ENCODE data around the gene SS18L1. TPM values are rescaled to one million over a fixed set of nuclear protein-coding genes. Genes with fewer than 3 reads are reported as not detected.

SS18L1 gene
- polyA plus RNA-seq, 1 of the 3 experiments (the other 2 are of a cell fraction): 10.7 TPM

DNA sequence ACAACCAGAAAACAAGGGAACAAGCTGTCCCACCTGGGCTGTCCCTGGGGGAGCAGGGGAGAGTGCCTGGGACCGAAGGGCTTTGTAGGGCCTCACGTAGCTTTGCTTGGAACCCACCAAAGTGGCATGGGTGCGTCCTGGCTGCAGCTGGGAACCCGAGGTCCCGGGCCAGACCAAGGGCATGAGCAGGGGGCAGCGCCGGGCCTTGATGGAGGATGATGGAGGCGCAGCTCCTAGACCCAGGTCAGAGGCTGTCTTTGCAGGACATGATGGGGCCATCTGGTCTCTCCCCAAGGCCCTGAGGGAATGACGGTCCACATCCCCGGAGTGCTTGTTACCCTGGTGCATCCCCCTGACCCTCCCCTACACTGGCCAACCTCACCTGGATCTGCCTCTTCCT, 87.1 kb downstream of the SS18L1 start:
- POLR2A ChIA-PET: no interaction called here
- Histone ChIP-seq H4K20me1 (ENCODE audit: insufficient read depth) (no peaks in the 10 kb centered on the region), H3K9me3 (no peaks in the 10 kb centered on the region), H3F3A (replicated peaks; ENCODE audit: insufficient read depth) (peaks cover 7% of the 10 kb centered on the region), H3K9me2 (no peaks in the 10 kb centered on the region), H3K36me3 (replicated peaks in 1 of 2; ENCODE audit: control insufficient read depth in 1 of 2, insufficient read depth in 2 of 2, low read length in 1 of 2) (no peaks in the 10 kb centered on the region), H3K27me3 (ENCODE audit: insufficient read depth) (peaks cover 4% of the 10 kb centered on the region; the same call in 1 of the 2 replicates), H3K27ac (ENCODE audit: low read depth in 2 of 2, low read length in 1 of 2) (no peak overlapping the region), H3K9ac (no peak overlapping the region), H2AFZ (ENCODE audit: low read depth) (no peak overlapping the region), H3K4me3 (ENCODE audit: low read depth in 2 of 2, low read length in 1 of 2) (no peak overlapping the region), H3K79me2 (ENCODE audit: insufficient read depth) (no peaks in the 10 kb centered on the region), H3K4me2 (no peak overlapping the region), H3K4me1 (ENCODE audit: control insufficient read depth in 1 of 2, insufficient read depth in 2 of 2, low read depth in 1 of 2, low read length in 1 of 2) (peaks cover 0 to 37% of the 10 kb centered on the region in 2 experiments; a peak in 1 of 4 replicates)
- 84% methylated on average over 10 of the region's 10 CpGs for WGBS (ENCODE audit: low lambda C conversion rate)
- no peak for DNase-seq
- TF ChIP-seq TAF1 (IDR thresholded peaks at IDR 0.05; ENCODE audit: borderline replicate concordance, low read depth, low read length): no peak
- no peak for TF ChIP-seq RXRA (IDR thresholded peaks at IDR 0.05; ENCODE audit: borderline replicate concordance, low read depth)
- TF ChIP-seq, protein P1, sequence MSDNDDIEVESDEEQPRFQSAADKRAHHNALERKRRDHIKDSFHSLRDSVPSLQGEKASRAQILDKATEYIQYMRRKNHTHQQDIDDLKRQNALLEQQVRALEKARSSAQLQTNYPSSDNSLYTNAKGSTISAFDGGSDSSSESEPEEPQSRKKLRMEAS (IDR thresholded peaks at IDR 0.05; ENCODE audit: low read depth): no peak
- TF ChIP-seq ELF1 (IDR thresholded peaks at IDR 0.05): no peak
- TF ChIP-seq RFX5 (IDR thresholded peaks at IDR 0.05; ENCODE audit: low read length): no peak
- no peak for TF ChIP-seq EZH2phosphoT487 (IDR thresholded peaks at IDR 0.05; ENCODE audit: borderline replicate concordance, low read depth)
- TF ChIP-seq TEAD4 (IDR thresholded peaks at IDR 0.05; ENCODE audit: borderline replicate concordance, insufficient read depth): no peak
- CTCF ChIA-PET: no interaction called here

DNA sequence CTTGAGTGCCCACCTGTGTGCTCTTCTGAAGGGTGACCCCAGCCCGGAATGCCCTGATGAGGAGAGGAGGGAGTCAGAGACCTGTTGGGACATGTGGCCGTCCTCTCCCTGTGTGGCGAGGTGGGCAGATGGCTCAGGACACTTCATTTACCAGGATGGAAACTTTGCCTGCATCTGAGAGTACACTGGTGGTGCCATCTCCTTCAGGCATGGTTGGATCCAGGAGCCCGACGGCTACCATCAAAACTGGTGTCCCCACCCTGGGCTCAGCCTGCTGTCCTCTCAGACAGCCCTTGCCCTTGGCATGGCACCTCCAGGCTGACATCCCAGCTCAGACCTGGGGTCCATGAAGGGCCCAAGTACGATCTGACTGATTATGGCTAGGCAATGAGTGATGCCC, 87.7 kb downstream of the SS18L1 start:
- H3K4me1 ChIP-seq (ENCODE audit: control insufficient read depth in 1 of 2, insufficient read depth in 2 of 2, low read depth in 1 of 2, low read length in 1 of 2): peaks cover 0 to 38% of the 10 kb centered on the region in 2 experiments; a peak in 1 of 4 replicates
- no peak overlapping the region for H3K4me2 ChIP-seq
- TF ChIP-seq SIN3A (IDR thresholded peaks at IDR 0.05; ENCODE audit: borderline replicate concordance, low read depth, low read length): no peak
- TF ChIP-seq, protein P1 (IDR thresholded peaks at IDR 0.05; ENCODE audit: low read depth): no peak
- no peaks in the 10 kb centered on the region for H3K9me2 ChIP-seq
- CTCF ChIA-PET: no interaction called here
- H2AFZ ChIP-seq (ENCODE audit: low read depth): no peak overlapping the region
- H3K27ac ChIP-seq (ENCODE audit: low read depth in 2 of 2, low read length in 1 of 2): no peak overlapping the region
- H4K20me1 ChIP-seq (ENCODE audit: insufficient read depth): no peaks in the 10 kb centered on the region
- H3K4me3 ChIP-seq (ENCODE audit: low read depth in 2 of 2, low read length in 1 of 2): no peak overlapping the region
- no peak overlapping the region for H3K9ac ChIP-seq
- peaks cover 7% of the 10 kb centered on the region for H3F3A ChIP-seq (replicated peaks; ENCODE audit: insufficient read depth)
- no peaks in the 10 kb centered on the region for H3K27me3 ChIP-seq (ENCODE audit: insufficient read depth)
- no peaks in the 10 kb centered on the region for H3K9me3 ChIP-seq
- POLR2A ChIA-PET: no interaction called here
- H3K36me3 ChIP-seq (replicated peaks in 1 of 2; ENCODE audit: control insufficient read depth in 1 of 2, insufficient read depth in 2 of 2, low read length in 1 of 2): no peaks in the 10 kb centered on the region
- no peak for DNase-seq
- no peaks in the 10 kb centered on the region for H3K79me2 ChIP-seq (ENCODE audit: insufficient read depth)
- WGBS (ENCODE audit: low lambda C conversion rate): no CpG with 5 or more reads among the region's 6 CpGs

Other genes starting within 250 kb of the SS18L1 start
- 2.9 and 4.8 TPM in 2 replicates for gene TAF4, start 77.9 kb upstream of the SS18L1 start, polyA plus RNA-seq (2012; rRNA removed)
- 52.2 and 64.6 TPM in 2 replicates for gene LSM14B, start 21.3 kb upstream of the SS18L1 start, polyA plus RNA-seq (2012; rRNA removed)
- gene PSMA7, start 375 bp upstream of the SS18L1 start, polyA plus RNA-seq (2012; rRNA removed): 687 and 801 TPM in 2 replicates
- 36.6 and 42.9 TPM in 2 replicates for gene MTG2, start 39.3 kb downstream of the SS18L1 start, polyA plus RNA-seq (2012; rRNA removed)
- gene HRH3, start 76.5 kb downstream of the SS18L1 start, polyA plus RNA-seq (2012; rRNA removed): 0.02 TPM in 2 replicates
- gene OSBPL2, start 94.8 kb downstream of the SS18L1 start, polyA plus RNA-seq (2012; rRNA removed): 17.7 and 18.7 TPM in 2 replicates
- gene ADRM1, start 159.2 kb downstream of the SS18L1 start, polyA plus RNA-seq (2012; rRNA removed): 137 and 142 TPM in 2 replicates
- 16.1 and 27.2 TPM in 2 replicates for gene LAMA5, start 223.5 kb downstream of the SS18L1 start, polyA plus RNA-seq (2012; rRNA removed)
- 11,376 and 16,625 TPM in 2 replicates for gene RPS21, start 243.3 kb downstream of the SS18L1 start, polyA plus RNA-seq (2012; rRNA removed)

All from SK-N-SH (cell line).